Stimulated activated CD8-positive, alpha-beta memory T cell treated with anti-CD3 and anti-CD28 coated beads, Interleukin-4, amount 100 ng/mL, for 24 hours (primary cell): ENCODE measurements around the gene TMC2.
"Not testable (repeated sequence)": the region's sequence is repeated elsewhere in the genome, so short reads cannot be mapped to it uniquely, and the experiment has no call there.

Experiments
- DNase-seq: peaks from one replicate; pipeline ENCODE4 v3.0.0-alpha.2; 2020; ENCODE audit warnings: low read depth

The TMC2 gene

DNA sequence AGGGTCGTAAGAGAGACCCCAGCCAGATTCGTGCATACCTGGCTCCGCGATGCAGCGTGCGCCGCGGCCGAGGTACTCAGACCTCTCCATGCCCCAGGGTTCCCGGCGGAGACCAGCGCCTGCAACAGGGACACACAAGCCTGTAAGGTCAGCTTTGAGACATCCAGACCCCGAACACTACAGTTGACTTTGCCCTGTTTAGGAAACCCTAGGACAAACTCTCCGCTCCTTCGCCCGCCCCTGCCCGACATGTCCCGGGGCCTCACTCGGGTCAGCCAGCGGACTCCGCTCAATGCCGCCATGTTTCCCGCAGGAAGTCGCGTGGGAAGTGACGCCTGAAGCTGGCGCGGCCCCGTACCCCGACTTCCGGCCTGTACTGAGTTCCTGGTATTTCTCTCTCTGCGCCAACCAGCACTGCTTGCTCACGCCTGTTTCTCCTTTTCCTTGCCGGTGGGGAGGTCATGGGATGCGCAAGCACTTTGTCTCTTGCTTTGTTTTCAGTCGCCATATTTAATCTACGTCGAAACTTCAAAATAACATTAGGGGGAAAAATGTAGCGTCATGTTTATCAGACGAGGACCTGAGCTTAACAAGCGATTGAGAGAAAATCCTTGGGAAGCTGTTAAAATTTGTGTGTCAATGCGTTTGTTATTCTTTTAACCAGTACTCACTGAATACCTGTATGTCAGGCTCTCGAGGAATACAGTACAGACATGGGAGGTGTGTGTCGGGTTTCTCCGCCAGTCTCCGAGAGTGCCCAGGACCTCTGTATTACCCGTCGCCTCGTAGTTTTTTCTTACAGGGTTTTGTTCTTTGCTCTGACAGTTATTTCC lies 127.7 kb downstream of the TMC2 start, which contains the start of gene IDH3B:
TSS of gene IDH3B (minus strand) at position 330 of the 833 bp plus-strand sequence. CDS start at position 302, 28 bp downstream.
- DNase-seq, result peak; percentile 88

DNA sequence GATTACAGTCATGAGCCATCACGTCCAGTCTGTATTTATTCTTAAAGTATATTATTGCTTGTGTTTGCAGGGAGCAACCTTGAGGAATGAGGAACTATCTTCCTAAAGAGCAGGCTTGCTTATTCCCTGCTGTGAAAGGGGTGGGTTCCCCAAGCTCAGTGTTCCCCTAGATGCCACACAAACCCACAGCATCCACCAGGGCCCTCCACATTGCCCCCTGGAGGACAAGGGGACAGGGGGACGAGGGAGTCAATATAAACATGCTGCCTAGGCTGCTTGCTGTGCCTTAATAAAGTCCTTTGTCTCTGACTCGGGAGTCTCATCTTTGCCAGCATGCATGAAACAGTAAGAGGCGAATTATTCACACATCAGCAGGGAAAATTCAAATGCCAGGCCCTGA lies 135.6 kb downstream of the TMC2 start:
- DNase-seq, result no peak

DNA sequence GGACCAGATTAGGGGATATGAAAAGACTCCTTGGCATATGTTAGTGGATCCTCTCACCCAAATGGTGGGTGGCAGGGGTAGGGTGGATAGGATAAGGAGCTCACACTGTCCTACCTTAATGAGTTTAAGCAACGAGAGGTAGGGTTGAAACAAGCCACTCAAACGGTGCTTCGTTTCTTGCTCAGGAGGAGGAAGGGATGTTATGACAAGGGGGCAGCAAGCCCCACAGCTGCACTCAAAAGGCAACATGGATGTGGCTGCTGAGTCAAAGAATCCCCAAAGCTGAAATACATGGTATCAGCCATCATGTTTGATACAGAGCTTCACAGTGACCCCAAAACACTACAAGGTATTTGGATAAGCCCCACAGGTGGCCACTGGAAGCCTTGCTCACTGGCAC lies 136.1 kb downstream of the TMC2 start:
- DNase-seq, result no peak

DNA sequence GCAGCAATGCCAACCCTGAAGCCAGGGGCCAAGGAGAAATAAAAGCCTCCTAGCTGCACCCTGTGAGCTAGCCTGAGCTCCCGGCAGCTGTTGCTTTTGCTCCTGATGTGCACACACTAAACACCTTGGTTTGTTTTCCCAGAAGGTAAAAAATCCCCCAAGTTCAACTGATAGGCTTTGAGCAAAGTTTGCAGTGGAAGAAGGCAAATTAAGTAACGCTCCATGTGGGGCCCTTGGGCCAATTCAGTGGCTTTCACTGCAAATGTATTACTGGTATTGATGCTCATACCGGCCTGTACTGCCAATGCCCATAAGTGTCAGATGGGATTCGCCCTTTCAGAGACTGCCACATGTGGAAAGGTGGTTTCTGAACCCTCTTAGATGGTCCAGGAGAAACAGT lies 137.1 kb downstream of the TMC2 start:
- no peak for DNase-seq

DNA sequence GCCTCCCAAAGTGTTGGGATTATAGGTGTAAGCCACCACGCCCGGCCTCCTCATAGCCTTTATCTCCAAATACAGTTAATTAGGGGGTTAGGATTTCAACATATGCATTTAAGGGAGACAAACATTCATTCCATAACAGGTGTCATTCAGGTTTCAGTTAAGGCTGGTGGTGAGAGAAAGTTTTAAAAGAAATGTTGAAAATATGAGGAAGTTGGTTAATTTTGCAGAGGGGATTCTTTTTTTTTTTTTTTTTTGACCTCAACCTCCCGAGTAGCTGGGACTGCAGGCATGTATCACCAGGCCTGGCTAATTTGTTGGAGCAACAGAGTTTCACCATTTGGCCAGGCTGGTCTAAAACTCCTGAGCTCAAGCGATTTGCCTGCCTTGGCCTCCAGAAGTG lies 143.7 kb downstream of the TMC2 start:
- no peak for DNase-seq

DNA sequence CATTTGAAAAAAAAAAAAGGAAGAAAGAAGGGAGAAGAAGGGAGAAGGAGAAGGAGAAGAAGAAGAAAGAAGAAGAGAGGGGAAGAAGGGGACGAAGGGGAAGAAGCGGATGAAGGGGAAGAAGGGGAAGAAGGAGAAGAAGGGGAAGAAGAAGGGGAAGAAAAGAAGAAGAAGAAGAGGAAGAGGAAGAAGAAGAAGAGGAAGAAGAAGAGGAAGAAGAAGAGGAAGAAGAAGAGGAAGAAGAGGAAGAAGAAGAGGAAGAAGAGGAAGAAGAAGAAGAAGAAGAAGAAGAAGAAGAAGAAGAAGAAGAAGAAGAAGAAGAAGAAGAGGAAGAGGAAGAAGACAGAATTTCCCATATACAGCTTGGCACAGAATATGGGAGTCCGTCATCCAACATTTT lies 145.7 kb downstream of the TMC2 start:
- DNase-seq, result not testable (repeated sequence)

DNA sequence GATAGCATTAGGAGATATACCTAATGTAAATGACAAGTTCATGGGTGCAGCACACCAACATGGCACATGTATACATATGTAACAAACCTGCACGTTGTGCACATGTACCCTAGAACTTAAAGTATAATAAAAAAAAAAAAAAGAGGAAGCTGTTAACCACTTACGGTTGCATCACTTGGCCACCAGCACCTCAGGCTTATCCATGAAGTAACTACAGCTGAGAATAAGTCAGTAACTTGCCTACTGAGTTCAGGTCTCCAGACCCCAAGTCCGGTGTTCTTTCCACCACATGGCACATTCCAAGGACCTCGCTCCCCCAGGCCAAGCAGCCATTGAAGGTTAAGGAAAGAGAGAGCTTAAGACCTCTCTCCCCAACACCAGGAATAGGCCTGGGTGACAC lies 148.4 kb downstream of the TMC2 start:
- not testable (repeated sequence) for DNase-seq

DNA sequence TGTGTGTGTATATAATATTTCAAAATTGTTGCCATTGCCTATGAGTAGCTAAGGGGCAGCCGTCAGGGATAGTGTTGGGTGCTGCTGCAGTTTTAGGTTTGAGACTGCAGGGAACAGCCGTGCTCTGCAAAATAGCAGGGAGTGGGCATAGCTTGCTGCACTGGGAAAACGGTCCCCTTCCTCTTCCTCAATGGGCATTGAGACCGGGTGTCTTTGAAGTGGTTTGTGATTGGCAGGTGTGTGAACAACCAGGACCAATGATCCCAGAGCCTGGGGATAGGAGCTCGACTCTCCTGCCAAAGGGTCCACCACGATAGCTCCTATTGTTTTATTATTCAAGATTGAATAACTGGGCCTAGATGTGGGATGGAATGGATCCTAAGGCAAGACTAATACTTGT lies 151.1 kb downstream of the TMC2 start:
- DNase-seq, result no peak

DNA sequence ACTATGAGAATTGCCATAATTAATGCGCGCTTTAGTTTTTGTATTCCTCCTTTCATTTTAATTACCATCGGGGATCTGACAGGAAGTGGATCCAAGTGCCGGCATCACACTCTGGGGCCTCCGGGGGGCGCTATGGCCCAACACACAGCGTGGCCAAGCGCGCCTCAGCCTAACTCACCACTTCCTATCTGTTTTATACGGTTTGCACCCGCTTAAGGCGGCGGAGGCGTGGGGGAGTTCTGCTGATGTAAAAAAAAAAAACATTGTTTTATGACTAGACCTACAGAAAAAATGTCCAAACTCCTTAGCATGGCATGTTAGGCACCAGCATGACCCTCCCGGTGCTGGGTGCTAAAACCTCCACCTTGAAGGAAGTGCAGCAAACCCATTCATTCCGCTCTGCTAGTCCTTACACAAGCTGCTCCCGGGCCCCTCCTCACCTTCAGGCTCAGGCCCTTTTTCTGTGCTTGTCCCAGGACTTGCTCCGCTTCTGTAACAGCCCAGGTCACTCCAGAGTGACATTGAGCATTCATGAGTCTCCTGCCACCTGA lies 151.7 kb downstream of the TMC2 start:
- peak; percentile 68 for DNase-seq

DNA sequence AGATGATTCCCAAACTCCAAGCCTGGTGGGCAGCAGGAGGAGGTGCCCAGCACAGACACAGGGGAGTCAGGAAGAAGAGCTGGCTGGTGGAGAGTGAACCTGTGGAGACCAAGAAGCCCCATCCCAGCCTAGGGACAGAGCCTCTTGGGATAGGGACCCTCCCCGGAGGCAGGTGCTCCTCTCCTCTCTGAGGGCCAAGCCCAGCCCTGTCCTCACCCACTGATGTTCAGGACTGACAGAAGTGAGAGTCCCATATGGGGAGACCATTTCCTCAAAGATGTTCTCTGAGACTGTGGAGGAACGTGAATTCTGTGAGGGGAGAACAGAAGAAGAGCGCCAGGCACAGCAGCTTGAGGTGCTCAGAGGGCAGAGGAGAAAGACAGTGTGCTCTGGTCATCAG lies 153.8 kb downstream of the TMC2 start:
- DNase-seq, result no peak

DNA sequence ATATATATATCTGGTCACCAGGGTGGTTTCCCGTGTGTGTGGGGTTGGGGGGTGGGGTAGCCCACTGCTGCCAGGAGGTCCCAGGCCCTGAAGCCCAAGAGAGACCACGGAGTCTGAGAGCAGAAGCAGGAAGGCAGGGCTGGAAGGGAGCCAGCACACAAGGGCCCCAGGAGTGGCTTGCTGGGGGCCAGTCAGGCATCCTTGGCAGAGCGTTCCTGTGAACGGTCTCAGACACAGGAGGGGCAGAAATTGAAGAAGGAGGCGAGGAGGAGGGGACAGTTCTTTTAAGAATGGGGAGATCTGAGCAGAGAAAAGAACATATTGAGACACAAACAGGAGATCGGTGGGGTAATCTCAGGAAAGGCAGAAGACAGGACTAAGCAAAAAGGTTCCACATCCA lies 154.3 kb downstream of the TMC2 start:
- no peak for DNase-seq

DNA sequence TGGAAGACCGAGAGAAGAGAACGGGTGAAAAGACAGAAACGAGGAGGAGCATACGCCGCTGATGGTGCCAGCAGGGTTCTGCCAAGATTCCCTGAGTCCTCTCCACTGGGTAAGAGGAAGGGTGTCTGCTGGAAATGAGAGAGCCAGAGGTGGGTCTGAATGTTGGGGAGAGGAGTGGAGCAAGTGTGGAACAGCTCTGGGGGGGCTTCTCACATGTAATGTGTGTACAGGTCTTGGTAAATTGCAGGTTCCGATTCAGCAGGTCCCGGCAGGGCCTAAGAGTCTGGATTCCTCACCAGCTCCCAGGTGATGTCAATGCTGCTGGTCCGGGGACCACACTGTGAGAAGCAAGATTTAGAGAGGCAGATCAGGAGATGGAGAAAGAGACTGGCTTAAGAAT lies 154.8 kb downstream of the TMC2 start:
- DNase-seq, result no peak
